OCI-LY1 (cell line): ENCODE data around the gene CHAF1A.

ENCODE experiments used
- H2AFZ ChIP-seq: fragments of 200-600 bp; sonication (generic), shearing (Covaris generic); 2 replicates; pipeline ENCODE4 v1.6.0; 2014; ENCODE audit warnings: antibody characterized with exemption, mild to moderate bottlenecking, low read length
- H3F3A ChIP-seq: fragments of 200-600 bp; sonication (generic), shearing (Covaris generic); 2 replicates; pipeline ENCODE4 v1.6.0; 2014; ENCODE audit warnings: mild to moderate bottlenecking, antibody characterized with exemption, low read length, moderate library complexity; ENCODE audit not compliant: insufficient read depth
- H3K27ac ChIP-seq: fragments of 200-600 bp; sonication (generic); 2 replicates; pipeline ENCODE4 v1.5.1; 2014; ENCODE audit warnings: low read length, mixed run types, mild to moderate bottlenecking, low read depth; ENCODE audit not compliant: poor library complexity, severe bottlenecking
- H3K27me3 ChIP-seq: fragments of 200-600 bp; sonication (generic); 2 replicates; pipeline ENCODE4 v1.6.0; 2014; ENCODE audit warnings: antibody characterized with exemption, mild to moderate bottlenecking, low read length, moderate library complexity; ENCODE audit not compliant: insufficient read depth
- H3K36me3 ChIP-seq: fragments of 200-600 bp; sonication (generic); 2 replicates; pipeline ENCODE4 v1.6.1; 2014; ENCODE audit warnings: mild to moderate bottlenecking, antibody characterized with exemption, low read length, moderate library complexity, mixed read lengths; ENCODE audit not compliant: insufficient read depth
- H3K4me1 ChIP-seq: fragments of 200-600 bp; sonication (generic); 2 replicates; pipeline ENCODE4 v1.5.1; 2014; ENCODE audit warnings: mild to moderate bottlenecking, low read length, moderate library complexity; ENCODE audit not compliant: insufficient read depth, severe bottlenecking
- H3K4me2 ChIP-seq: fragments of 200-600 bp; sonication (generic), shearing (Covaris generic); 2 replicates; pipeline ENCODE4 v1.6.1; 2014; ENCODE audit warnings: low read length
- H3K4me3 ChIP-seq: fragments of 200-600 bp; sonication (generic); 2 replicates; pipeline ENCODE4 v1.5.1; 2014; ENCODE audit warnings: low read length, low read depth, mild to moderate bottlenecking, mixed read lengths; ENCODE audit not compliant: poor library complexity, severe bottlenecking
- H3K79me2 ChIP-seq: fragments of 200-600 bp; shearing (Covaris generic); 2 replicates; pipeline ENCODE4 v1.6.1; 2016; ENCODE audit warnings: mixed run types, low read length, mixed read lengths; ENCODE audit not compliant: insufficient read depth
- H3K9ac ChIP-seq: fragments of 200-600 bp; sonication (generic), shearing (Covaris generic); 2 replicates; pipeline ENCODE4 v1.6.1; 2014; ENCODE audit warnings: mild to moderate bottlenecking, low read length, mixed read lengths
- H3K9me2 ChIP-seq: fragments of 200-600 bp; sonication (generic), shearing (Covaris generic); 2 replicates; pipeline ENCODE4 v1.6.1; 2014; ENCODE audit warnings: low read depth, mild to moderate bottlenecking, low read length, mixed read lengths
- H3K9me3 ChIP-seq: fragments of 200-600 bp; shearing (Covaris generic); 2 replicates; pipeline ENCODE4 v1.6.1; 2014; ENCODE audit warnings: low read length, mixed read lengths
- H4K20me1 ChIP-seq: fragments of 200-600 bp; sonication (generic), shearing (Covaris generic); 2 replicates; pipeline ENCODE4 v1.6.0; 2016; ENCODE audit warnings: mild to moderate bottlenecking, low read length; ENCODE audit not compliant: insufficient read depth
- CTCF ChIP-seq: fragments of 200-600 bp; sonication (generic), shearing (Covaris generic); IDR thresholded peaks from 2 replicates; pipeline ENCODE4 v1.5.1; 2017; ENCODE audit warnings: mild to moderate bottlenecking, antibody characterized with exemption, low read length, moderate library complexity, mixed read lengths
- EZH2 ChIP-seq: fragments of 200-600 bp; sonication (generic), shearing (Covaris generic); IDR thresholded peaks from 2 replicates; pipeline ENCODE4 v1.8.0; 2017; ENCODE audit warnings: borderline replicate concordance, mixed run types, mild to moderate bottlenecking, antibody characterized with exemption, low read length, moderate library complexity, mixed read lengths

Gene CHAF1A

GRCh38 chr19:4396949-4397783 lies 5.3 kb upstream of the CHAF1A start:
- Histone ChIP-seq H3K9me3 (no peaks in the 10 kb centered on the region), H3K36me3 (peaks cover 32% of the 10 kb centered on the region; the same call in 1 of the 2 replicates), H3K27ac (no peak overlapping the region), H3K79me2 (peaks cover 42% of the 10 kb centered on the region), H3K4me1 (peaks cover 22% of the 10 kb centered on the region), H3K9ac (no peak overlapping the region), H3K4me3 (no peak overlapping the region), H3K9me2 (no peaks in the 10 kb centered on the region), H3K27me3 (no peaks in the 10 kb centered on the region), H4K20me1 (no peaks in the 10 kb centered on the region), H3F3A (no peaks in the 10 kb centered on the region), H3K4me2 (no peak overlapping the region), H2AFZ (no peak overlapping the region)
- TF ChIP-seq EZH2, result no peak
- TF ChIP-seq CTCF, result no peak

GRCh38 chr19:4399812-4400134 lies 2.7 kb upstream of the CHAF1A start:
- H3K4me1 ChIP-seq, result peaks cover 38% of the 10 kb centered on the region
- no peaks in the 10 kb centered on the region for H3K9me3 ChIP-seq
- H3K27ac ChIP-seq, result peak overlapping the region; percentile 50
- peaks cover 40% of the 10 kb centered on the region; the same call in 1 of the 2 replicates for H3K36me3 ChIP-seq
- no peak for TF ChIP-seq EZH2
- no peak for TF ChIP-seq CTCF
- H3K27me3 ChIP-seq, result no peaks in the 10 kb centered on the region
- no peaks in the 10 kb centered on the region for H4K20me1 ChIP-seq
- no peak overlapping the region for H2AFZ ChIP-seq
- H3K4me2 ChIP-seq, result peak overlapping the region; percentile 99
- H3F3A ChIP-seq, result no peaks in the 10 kb centered on the region
- H3K79me2 ChIP-seq, result peaks cover 50% of the 10 kb centered on the region
- H3K9me2 ChIP-seq, result no peaks in the 10 kb centered on the region
- peak overlapping the region; percentile 81 for H3K4me3 ChIP-seq
- H3K9ac ChIP-seq, result peak overlapping the region; percentile 91

- H3K9me3 ChIP-seq, result no peaks in the 10 kb centered on the region
- no peak for TF ChIP-seq EZH2
- peak; percentile 90 for TF ChIP-seq CTCF
- H3K79me2 ChIP-seq, result peaks cover 52% of the 10 kb centered on the region
- H3K27me3 ChIP-seq, result no peaks in the 10 kb centered on the region
- peak within 1 kb of the TSS; percentile 85 for H3K27ac ChIP-seq
- no peaks in the 10 kb centered on the region for H4K20me1 ChIP-seq
- H3K9ac ChIP-seq, result peak within 1 kb of the TSS; percentile 91
- H3K9me2 ChIP-seq, result no peaks in the 10 kb centered on the region
- peaks cover 43% of the 10 kb centered on the region for H3K4me1 ChIP-seq
- peaks cover 39% of the 10 kb centered on the region; the same call in 1 of the 2 replicates for H3K36me3 ChIP-seq
- no peaks in the 10 kb centered on the region for H3F3A ChIP-seq
- no peak within 1 kb of the TSS for H2AFZ ChIP-seq
- peak within 1 kb of the TSS; percentile 81 for H3K4me3 ChIP-seq
- H3K4me2 ChIP-seq, result peak within 1 kb of the TSS; percentile 99
These were observed 2.1 kb upstream of the CHAF1A start, which contains the start of gene SH3GL1 for GRCh38 chr19:4400135-4400936. Gene SH3GL1 (minus strand): TSS chr19:4400547. CDS start chr19:4400368, 179 bp downstream.
